ENCODE results near the gene ST3GAL3.

Gene ST3GAL3

DNA sequence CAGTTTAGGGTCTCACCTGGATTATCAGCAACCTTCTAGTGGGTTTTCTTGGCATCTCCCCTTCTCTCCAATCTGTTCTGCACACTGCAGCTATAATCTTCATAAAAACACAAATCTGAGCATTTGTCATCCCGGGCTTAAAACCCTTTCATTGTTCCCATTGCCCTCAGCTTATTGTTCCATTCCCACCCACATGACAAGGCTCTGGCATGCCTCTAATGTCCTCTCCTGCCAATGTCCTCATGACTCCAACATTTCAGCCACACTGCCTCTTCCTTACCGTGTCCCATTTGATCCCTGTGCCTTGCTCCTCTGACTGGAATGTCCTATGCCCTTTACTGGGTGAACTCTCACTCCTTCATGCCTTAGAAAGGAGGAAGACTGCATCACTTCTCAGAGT lies 255.0 kb downstream of the ST3GAL3 start:
- no peak for DNase-seq (ENCODE audit: low read depth in 2 of 2)

- DNase-seq (ENCODE audit: low read depth in 2 of 2), result no peak
These were observed 255.7 kb downstream of the ST3GAL3 start for GRCh38 chr1:43963006-43963405.

DNA sequence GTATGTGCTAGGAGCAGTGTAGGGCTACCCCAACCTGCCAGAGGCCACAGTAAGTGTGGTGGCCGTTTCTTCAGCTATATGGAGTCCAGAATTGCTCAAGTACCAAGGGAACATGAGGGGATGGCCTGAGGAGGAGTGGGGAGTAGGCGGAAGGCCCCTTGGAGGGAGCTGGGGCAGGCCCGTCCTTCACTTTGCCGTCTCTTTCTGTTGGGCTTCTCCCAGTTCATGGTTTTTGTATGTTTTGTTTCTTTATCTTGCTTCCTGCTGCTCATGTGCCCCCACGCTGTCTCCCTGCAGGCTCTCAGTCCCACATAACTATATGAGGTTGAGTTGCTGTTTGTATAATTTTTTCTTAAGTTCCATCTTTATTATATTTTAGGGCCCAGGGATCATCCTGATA lies 256.6 kb downstream of the ST3GAL3 start:
- DNase-seq (ENCODE audit: low read depth in 2 of 2), result no peak

DNA sequence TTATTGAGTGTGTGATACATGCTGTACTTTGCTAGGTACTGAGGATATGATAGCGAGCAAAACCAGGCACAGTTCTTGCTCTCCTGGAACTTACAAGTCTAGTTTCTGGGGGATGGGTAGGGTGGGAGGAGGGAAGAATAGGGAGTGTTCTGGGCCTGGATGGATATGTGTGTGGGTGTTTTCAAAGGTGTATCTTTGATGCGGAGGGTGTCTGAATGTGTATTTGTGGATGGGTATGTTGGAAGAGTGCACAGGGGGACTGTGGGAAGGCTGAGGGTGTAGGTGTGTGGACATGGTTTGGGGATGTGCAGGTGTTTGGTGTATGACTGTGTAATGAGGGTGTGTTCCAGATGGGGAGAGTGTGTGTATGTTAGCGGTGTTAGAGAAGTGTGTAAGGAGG lies 258.0 kb downstream of the ST3GAL3 start:
- no peak for DNase-seq (ENCODE audit: low read depth in 2 of 2)

DNA sequence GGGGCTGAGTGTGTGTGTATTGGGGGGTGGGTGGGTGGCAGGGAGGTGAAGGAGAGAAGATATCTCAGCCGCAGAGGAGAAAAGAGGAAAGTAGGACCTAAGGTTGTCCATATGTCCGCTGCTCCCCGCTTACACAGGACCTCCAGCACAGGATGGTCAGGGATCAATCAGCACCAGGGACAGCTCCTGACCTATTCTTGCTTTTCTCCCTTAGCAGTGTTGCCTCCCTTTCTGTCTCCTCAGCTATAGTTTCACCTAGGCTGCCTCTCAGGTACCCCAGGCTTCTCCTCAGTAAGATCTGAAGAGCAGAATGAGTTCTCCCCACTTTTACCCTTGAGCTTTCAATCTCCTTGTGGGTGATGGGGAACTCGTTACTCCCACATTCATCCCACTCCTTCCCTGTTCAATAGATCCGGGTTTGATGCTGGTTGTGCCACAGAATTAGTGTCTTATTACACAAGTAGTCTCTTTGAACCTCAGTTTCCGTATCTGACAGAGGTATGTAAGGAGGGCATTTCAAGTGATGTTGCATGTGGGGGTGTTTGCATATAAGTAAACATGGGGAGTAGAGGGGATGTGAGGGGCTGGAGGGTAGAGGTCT lies 261.1 kb downstream of the ST3GAL3 start:
- no peak for DNase-seq (ENCODE audit: low read depth in 2 of 2)

- no peak for DNase-seq (ENCODE audit: low read depth in 2 of 2)
These were observed 262.0 kb downstream of the ST3GAL3 start for GRCh38 chr1:43969416-43969745.

GRCh38 chr1:43969746-43970466 lies 262.6 kb downstream of the ST3GAL3 start, which contains the start of gene DPH2:
Gene DPH2, plus strand, starts transcription at chr1:43970010. Its CDS starts 166 bp downstream, at chr1:43970176.
- peak; percentile 92 to 97 for DNase-seq (ENCODE audit: low read depth in 2 of 2)

GRCh38 chr1:43970502-43970901 lies 263.2 kb downstream of the ST3GAL3 start:
- DNase-seq (ENCODE audit: low read depth in 2 of 2), result no peak

- DNase-seq (ENCODE audit: low read depth in 2 of 2), result no peak
These were observed 263.6 kb downstream of the ST3GAL3 start for GRCh38 chr1:43970911-43971310.

GRCh38 chr1:43971336-43971980 lies 264.1 kb downstream of the ST3GAL3 start:
- DNase-seq (ENCODE audit: low read depth in 2 of 2), result no peak

- no peak for DNase-seq (ENCODE audit: low read depth in 2 of 2)
These were observed 266.7 kb downstream of the ST3GAL3 start for GRCh38 chr1:43973981-43974442.

GRCh38 chr1:43974443-43975248 lies 267.3 kb downstream of the ST3GAL3 start, which contains the start of gene ATP6V0B:
Gene ATP6V0B, plus strand, starts transcription at chr1:43974960. Its CDS starts 81 bp downstream, at chr1:43975041.
- DNase-seq (ENCODE audit: low read depth in 2 of 2), result peak; percentile 91 to 97

DNA sequence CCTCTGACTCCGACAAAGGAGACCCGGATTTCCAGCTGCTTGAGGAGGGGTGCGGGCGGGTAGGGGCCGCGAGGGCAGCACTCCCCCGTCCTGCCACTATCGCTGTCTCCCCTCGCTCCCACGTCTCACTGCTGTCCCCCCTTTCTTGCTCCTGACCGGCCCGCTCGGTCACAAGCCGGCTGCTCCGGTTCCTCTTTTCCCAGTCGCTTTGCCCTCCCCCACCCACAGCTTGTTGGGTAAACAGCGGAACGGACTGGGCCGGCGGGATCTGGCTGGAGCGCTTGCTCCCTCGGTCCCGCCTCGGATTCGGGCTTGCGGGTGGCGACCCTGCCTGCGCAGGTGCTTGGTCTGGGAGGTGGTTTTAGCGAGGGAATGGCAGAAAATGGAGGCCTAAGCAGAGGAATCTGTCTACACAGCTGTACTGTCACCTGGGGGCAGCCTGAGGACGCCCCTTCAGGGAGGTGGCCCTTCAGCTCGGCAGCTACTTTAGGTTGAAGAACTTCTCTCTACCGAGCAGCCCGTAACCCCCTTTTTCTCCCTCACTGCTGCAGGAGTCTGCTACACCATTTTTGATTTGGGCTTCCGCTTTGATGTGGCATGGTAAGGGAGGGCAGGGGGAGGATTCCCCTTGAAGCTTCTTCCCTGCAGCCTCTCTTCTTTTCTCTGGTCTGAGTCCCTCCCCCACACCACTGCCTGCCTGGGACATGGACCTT lies 268.1 kb downstream of the ST3GAL3 start:
- DNase-seq (ENCODE audit: low read depth in 2 of 2), result no peak

GRCh38 chr1:43976045-43976444 lies 268.7 kb downstream of the ST3GAL3 start:
- no peak for DNase-seq (ENCODE audit: low read depth in 2 of 2)

DNA sequence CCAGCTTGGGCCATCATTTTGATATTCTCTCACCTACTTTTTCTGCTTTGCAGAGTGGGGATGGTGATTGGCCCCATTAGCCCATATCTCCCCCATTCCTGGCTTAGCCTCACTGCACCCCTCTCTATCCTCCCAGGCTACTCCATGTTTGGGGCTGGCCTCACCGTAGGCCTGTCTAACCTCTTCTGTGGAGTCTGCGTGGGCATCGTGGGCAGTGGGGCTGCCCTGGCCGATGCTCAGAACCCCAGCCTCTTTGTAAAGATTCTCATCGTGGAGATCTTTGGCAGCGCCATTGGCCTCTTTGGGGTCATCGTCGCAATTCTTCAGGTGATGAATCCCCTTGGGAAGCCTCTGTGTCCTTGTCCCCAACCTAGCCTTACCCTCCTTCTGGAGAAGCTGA lies 269.6 kb downstream of the ST3GAL3 start:
- DNase-seq (ENCODE audit: low read depth in 2 of 2), result no peak

DNA sequence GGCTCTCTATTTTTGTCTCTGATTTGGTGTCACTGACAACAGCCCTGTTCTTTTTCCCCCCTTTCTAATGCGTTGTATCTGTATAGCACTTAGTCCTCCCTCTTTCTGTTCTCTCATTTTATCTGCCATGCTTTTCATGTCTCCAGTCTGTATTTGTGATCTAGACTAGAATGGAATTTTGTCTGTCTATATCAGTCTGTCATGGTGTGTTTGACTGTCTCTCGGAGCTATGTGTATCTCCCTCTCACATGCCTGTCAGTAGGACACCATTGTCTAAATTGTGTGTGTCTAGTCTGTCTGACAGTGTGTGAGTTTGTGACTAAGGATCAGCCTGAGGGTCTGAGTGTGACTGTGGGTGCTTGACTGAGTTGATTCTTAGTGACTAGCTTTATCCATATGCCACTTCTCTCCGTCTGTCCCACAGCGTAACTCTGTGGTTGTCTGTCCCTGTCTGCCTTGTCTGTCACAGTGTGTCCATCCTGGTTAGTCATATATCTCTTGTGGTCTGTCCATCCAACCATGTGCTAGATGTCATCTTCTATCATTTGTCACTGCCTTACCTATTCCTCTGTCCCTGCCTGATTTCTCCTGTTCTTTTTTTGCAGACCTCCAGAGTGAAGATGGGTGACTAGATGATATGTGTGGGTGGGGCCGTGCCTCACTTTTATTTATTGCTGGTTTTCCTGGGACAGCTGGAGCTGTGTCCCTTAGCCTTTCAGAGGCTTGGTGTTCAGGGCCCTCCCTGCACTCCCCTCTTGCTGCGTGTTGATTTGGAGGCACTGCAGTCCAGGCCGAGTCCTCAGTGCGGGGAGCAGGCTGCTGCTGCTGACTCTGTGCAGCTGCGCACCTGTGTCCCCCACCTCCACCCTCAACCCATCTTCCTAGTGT lies 270.3 kb downstream of the ST3GAL3 start:
- no peak for DNase-seq (ENCODE audit: low read depth in 2 of 2)

GRCh38 chr1:43978264-43978550 lies 270.9 kb downstream of the ST3GAL3 start:
- no peak for DNase-seq (ENCODE audit: low read depth in 2 of 2)

DNA sequence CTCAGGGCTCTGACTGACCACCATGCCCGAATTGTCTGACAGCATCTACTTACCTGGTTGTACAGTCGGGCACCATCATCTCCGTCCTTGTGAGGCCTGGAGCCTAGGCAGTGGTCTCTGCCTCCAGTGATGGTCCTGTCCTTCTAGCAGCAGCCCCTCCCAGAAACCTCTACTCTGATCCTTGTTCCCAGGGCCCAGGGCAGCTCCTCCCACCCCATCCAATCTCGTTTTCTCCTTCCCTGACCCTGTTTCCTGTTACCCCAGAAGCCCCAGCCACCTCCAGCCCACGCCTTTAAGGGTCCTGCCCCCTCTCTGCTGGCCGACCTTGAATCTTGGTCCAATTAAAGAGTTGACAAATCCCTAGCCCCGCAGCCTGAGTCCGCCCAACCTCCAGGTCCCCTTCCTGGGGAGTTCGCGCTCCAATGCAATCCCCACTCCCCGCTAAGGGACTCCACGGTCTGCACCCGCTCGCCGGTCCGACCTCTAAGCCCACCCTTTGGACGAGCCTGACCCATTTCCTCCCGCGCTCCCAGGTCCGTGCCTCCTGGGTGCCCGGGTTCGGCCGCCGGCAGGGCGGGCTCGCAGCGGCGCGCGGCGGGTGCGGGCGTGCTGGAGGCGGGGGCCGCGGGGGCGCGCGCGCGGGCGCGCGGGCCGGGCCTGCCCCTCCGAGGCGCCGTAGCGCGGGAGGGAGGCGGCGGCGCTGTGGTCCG lies 271.4 kb downstream of the ST3GAL3 start, which contains the start of gene B4GALT2:
B4GALT2 (plus strand) TSS at position 660 of the 710 bp plus-strand sequence. CDS start 1,951 bp downstream, outside the sequence.
- DNase-seq (ENCODE audit: low read depth in 2 of 2), result no peak

DNA sequence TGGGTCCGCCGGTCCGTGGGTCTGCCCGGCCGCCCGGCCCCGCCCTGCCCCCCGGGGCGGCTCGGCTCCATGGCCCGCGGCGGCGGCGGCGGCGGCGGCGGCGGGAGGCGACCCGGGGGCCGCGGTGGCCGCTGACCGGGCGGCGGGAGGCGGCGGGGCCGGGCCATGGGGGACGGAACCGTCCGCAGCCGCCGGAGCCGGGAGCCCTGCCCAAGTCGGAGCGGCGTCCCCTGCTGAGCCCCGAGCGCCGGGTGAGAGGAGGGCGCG lies 271.9 kb downstream of the ST3GAL3 start:
- DNase-seq (ENCODE audit: low read depth in 2 of 2), result no peak
